Activated naive CD8-positive, alpha-beta T cell treated with anti-CD3 and anti-CD28 coated beads, Interleukin-2, amount 50 U/mL, for 24 hours (primary cell): ENCODE measurements around the gene STX8.
"Not testable (repeated sequence)": the region's sequence is repeated elsewhere in the genome, so short reads cannot be mapped to it uniquely, and the experiment has no call there.

Experiments used
- ATAC-seq: fragments of 150-1000 bp; cut with Tn5 transposase; one replicate; pipeline ENCODE4 v1.10.0; 2021
- DNase-seq: peaks from one replicate; pipeline ENCODE4 v3.0.0; 2021
- H3K27ac Mint-ChIP-seq: one replicate; pipeline ENCODE4 v1.8.0; 2021; ENCODE audit warnings: mild to moderate bottlenecking, mixed read lengths
- H3K27me3 Mint-ChIP-seq: one replicate; pipeline ENCODE4 v1.8.0; 2021; ENCODE audit warnings: mixed read lengths
- H3K36me3 Mint-ChIP-seq: one replicate; pipeline ENCODE4 v1.8.0; 2021; ENCODE audit warnings: low read depth, mixed read lengths
- H3K4me1 Mint-ChIP-seq: one replicate; pipeline ENCODE4 v1.8.0; 2021; ENCODE audit warnings: mixed read lengths
- H3K4me3 Mint-ChIP-seq: one replicate; pipeline ENCODE4 v1.8.0; 2021; ENCODE audit warnings: mild to moderate bottlenecking, moderate library complexity, mixed read lengths
- H3K9me3 Mint-ChIP-seq: one replicate; pipeline ENCODE4 v1.8.0; 2021; ENCODE audit warnings: mixed read lengths

STX8 gene

DNA sequence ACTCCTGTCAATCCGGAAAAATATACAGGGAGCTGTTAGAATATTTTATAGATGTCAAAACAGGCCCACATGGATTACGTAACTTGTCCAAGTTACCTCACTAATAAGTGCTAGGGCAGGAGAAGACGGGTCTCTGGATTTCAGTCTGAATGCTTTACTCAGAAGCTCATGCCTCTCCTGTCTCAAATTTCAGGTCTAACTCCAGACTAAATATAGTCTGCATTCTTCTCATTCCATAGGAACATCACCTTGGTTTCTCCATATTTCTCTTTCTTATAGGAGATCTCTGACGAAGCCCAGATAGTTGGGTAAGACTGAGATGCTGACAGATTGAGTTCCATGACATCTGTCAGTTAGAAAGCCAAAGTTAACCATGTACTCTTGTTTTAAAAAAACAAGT lies 174.2 kb downstream of the STX8 start:
- ATAC-seq (no peak), DNase-seq (no peak)
- no peaks in the 10 kb centered on the region for H3K9me3 Mint-ChIP-seq
- H3K4me3 Mint-ChIP-seq, result no peak overlapping the region
- H3K4me1 Mint-ChIP-seq, result no peaks in the 10 kb centered on the region
- H3K36me3 Mint-ChIP-seq, result peaks cover 10% of the 10 kb centered on the region
- H3K27me3 Mint-ChIP-seq, result no peaks in the 10 kb centered on the region
- no peak overlapping the region for H3K27ac Mint-ChIP-seq

DNA sequence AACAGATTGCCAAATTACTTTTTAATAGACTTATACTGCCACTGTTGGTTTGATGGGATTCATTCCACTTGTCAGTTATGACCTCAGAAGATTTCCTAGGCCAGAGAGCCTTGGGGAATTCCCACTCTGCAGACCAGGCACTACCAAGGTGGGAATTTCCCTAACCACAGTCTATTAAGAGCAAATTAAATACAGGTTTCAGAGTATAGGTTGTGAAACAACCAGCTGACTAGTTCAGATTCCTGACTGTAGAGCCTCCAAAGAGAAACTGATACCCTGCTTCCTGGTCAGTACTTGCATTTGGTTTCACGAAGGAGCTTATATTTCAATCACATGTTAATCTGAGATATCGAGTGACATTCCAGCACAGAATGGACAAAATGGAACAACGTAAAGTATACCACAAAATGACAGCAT lies 186.5 kb downstream of the STX8 start:
- peaks cover 12% of the 10 kb centered on the region for H3K4me1 Mint-ChIP-seq
- H3K36me3 Mint-ChIP-seq, result peaks cover 27% of the 10 kb centered on the region
- DNase-seq, result no peak
- peaks cover 19% of the 10 kb centered on the region for H3K9me3 Mint-ChIP-seq
- peak overlapping the region; percentile 6 for H3K27ac Mint-ChIP-seq
- no peak overlapping the region for H3K4me3 Mint-ChIP-seq
- peak; percentile 92 for ATAC-seq
- no peaks in the 10 kb centered on the region for H3K27me3 Mint-ChIP-seq

DNA sequence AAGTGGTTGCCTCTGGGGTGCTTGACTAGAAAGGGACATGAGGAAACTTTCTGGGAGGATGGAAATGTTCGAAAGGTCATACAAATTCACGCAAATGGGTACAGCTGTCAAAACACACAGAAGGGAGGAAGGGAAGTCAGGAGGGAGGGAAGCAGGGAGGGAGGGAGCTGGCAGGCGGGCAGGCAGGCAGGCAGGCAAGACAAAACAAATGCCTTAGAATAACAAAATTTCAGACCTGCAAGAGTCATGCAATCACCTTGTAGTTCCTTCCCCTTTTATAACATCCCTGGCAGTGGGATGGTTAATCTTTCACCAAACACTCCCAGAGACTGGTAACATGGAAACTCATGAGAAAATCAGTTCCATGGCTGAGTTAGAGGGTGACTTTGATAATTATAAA lies 189.2 kb downstream of the STX8 start:
- H3K36me3 Mint-ChIP-seq, result peaks cover 4% of the 10 kb centered on the region
- peaks cover 12% of the 10 kb centered on the region for H3K4me1 Mint-ChIP-seq
- ATAC-seq (no peak), DNase-seq (no peak)
- H3K27me3 Mint-ChIP-seq, result no peaks in the 10 kb centered on the region
- H3K4me3 Mint-ChIP-seq, result no peak overlapping the region
- H3K9me3 Mint-ChIP-seq, result no peaks in the 10 kb centered on the region
- no peak overlapping the region for H3K27ac Mint-ChIP-seq

DNA sequence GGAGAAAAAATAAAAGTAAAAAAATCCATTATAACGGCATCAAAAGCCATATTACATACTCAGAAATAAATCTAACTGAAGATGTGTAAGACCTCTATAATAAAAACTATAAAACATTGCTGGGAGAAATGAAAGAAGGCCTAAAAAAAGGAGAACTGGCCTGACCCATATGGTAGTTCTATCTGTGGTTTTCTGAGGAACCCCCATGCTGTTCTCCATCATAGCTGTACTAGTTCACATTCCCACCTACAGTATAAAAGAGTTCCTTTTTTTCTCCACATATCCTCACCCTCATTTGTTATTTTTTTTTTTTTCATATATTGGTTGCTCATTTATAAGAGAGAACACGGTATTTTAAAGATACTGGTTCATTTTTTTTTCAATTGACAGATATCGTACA lies 191.8 kb downstream of the STX8 start:
- peaks cover 1% of the 10 kb centered on the region for H3K36me3 Mint-ChIP-seq
- H3K27ac Mint-ChIP-seq, result no peak overlapping the region
- no peak for DNase-seq
- H3K27me3 Mint-ChIP-seq, result no peaks in the 10 kb centered on the region
- ATAC-seq, result no peak
- no peak overlapping the region for H3K4me3 Mint-ChIP-seq
- peaks cover 2% of the 10 kb centered on the region for H3K4me1 Mint-ChIP-seq
- H3K9me3 Mint-ChIP-seq, result no peaks in the 10 kb centered on the region

DNA sequence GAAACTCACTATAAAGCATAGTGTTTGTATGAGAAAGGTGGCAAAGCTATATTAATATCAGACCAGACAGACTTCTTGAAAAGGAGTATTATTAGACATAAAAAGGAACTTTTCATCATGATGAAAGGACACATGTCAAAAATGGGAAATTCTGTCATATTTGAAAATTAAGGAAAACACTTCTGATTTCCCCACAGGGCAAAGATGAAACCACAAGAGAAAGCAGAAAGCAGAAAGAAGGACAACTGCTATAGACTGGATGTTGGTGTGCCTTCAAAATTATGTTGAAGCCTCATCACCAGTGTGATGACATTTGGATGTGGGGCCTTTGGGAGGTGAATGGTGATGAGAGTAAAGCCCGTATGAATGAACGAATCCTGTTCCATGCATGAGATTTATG lies 193.0 kb downstream of the STX8 start:
- Mint-ChIP-seq H3K27ac (no peak overlapping the region), H3K27me3 (no peaks in the 10 kb centered on the region), H3K9me3 (no peaks in the 10 kb centered on the region), H3K36me3 (peaks cover 13% of the 10 kb centered on the region), H3K4me1 (no peaks in the 10 kb centered on the region), H3K4me3 (no peak overlapping the region)
- DNase-seq (no peak), ATAC-seq (no peak)

DNA sequence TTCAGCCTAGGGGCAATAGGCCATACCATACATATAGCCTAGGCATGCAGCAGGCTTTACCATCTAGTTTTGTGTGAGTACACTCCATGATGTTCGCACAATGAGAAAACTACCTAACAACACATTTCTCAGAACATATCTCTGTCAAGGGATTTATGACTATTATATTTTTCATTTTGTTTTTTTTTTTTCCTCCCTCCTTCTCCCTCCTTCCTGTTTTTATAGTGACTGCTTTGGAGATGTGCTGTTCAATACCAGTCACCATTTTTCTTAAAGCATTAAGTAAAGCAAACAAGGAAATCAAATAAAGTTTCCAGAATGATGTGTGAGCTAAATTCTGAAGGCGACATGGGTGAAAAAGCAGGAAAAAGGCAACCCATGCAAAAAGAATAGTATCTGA lies 194.6 kb downstream of the STX8 start:
- H3K4me3 Mint-ChIP-seq, result no peak overlapping the region
- H3K9me3 Mint-ChIP-seq, result peaks cover 2% of the 10 kb centered on the region
- H3K27ac Mint-ChIP-seq, result no peak overlapping the region
- H3K27me3 Mint-ChIP-seq, result no peaks in the 10 kb centered on the region
- DNase-seq, result no peak
- H3K4me1 Mint-ChIP-seq, result no peaks in the 10 kb centered on the region
- ATAC-seq, result no peak
- peaks cover 24% of the 10 kb centered on the region for H3K36me3 Mint-ChIP-seq

DNA sequence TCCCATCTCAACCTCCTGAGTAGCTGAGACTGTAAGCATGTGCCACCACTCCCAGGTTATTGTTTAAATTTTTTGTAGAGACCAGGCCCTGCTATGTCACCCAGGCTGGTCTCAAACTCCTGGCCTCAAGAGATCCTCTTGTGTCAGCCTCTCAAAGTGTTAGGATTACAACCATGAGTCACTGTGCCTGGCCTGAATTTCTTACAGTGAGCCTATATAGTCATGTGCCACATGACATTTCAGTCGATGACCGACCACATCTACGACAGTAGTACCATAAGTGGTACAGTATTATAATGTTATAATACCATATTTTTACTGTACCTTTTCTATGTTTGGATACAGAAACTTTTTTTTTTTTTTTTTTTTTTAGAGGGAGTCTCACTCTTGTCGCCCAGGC lies 195.3 kb downstream of the STX8 start:
- Mint-ChIP-seq H3K27me3 (no peaks in the 10 kb centered on the region), H3K27ac (no peak overlapping the region), H3K4me3 (no peak overlapping the region)

DNA sequence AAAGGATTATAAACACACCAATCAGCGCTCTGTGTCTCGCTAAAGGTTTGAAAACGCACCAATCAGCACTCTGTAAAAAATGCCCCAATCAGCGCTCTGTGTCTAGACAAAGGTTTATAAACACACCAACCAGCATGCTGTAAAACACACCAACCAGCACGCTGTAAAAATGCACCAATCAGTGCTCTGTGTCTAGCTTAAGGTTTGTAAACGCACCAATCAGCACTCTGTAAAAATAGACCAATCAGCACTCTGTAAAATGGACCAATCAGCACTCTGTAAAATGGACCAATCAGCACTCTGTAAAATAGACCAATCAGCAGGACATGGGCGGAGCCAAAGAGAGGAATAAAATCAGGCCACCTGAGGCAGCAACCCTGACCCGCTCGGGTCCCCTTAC lies 199.4 kb downstream of the STX8 start:
- H3K9me3 Mint-ChIP-seq, H3K4me3 Mint-ChIP-seq, DNase-seq, H3K27me3 Mint-ChIP-seq, ATAC-seq, H3K4me1 Mint-ChIP-seq, H3K27ac Mint-ChIP-seq: not testable (repeated sequence)
- peaks cover 31% of the 10 kb centered on the region for H3K36me3 Mint-ChIP-seq

More for the DNA sequence above, 195.3 kb downstream of the STX8 start:
- DNase-seq, result no peak
- H3K9me3 Mint-ChIP-seq, result peaks cover 3% of the 10 kb centered on the region
- no peak for ATAC-seq
- H3K4me1 Mint-ChIP-seq, result no peaks in the 10 kb centered on the region
- peaks cover 30% of the 10 kb centered on the region for H3K36me3 Mint-ChIP-seq

DNA sequence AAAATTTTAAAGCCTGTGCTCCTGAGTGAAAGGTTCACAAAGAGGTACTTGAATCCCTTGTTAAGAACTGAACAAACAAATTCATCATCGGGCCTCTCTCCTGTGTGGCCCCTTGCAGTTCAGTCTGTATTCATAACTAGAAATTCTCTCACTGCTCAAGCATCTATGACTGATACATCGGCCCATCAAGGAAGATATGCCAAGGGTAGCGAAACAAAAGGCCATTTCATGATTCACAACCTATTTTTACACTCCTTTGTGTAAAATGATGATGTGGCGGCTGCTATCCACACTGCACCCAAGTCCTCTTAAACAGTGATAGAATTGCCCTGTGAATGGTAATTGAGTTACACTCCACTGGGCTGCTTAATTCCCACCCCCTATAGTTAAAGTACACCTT lies 204.6 kb downstream of the STX8 start:
- no peak for DNase-seq
- peak; percentile 86 for ATAC-seq
- H3K27me3 Mint-ChIP-seq, result no peaks in the 10 kb centered on the region
- peaks cover under 1% of the 10 kb centered on the region for H3K9me3 Mint-ChIP-seq
- H3K36me3 Mint-ChIP-seq, result peaks cover 9% of the 10 kb centered on the region
- H3K27ac Mint-ChIP-seq, result no peak overlapping the region
- H3K4me1 Mint-ChIP-seq, result peaks cover 13% of the 10 kb centered on the region
- no peak overlapping the region for H3K4me3 Mint-ChIP-seq

DNA sequence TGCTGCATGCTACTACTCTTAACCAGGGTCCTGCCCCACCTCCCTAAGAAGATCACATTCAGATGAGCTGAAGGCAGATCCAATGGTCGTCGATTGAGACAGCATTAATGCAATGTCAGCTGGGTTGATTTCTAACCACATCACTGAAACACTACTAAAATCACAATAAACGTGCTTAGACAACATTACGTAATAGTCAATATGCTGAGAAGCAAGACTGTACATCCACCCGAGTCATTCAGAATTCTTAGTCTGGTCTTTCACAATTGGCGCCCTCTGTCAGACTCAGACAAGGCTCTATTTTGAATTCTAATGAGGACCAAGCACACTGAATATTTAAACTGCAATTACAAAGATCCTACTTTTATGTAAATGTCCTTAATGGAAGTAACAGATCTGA lies 205.2 kb downstream of the STX8 start:
- Mint-ChIP-seq H3K27me3 (no peaks in the 10 kb centered on the region), H3K36me3 (peaks cover 5% of the 10 kb centered on the region), H3K4me3 (no peak overlapping the region), H3K9me3 (no peaks in the 10 kb centered on the region), H3K27ac (no peak overlapping the region), H3K4me1 (peaks cover 14% of the 10 kb centered on the region)
- no peak for ATAC-seq
- no peak for DNase-seq

DNA sequence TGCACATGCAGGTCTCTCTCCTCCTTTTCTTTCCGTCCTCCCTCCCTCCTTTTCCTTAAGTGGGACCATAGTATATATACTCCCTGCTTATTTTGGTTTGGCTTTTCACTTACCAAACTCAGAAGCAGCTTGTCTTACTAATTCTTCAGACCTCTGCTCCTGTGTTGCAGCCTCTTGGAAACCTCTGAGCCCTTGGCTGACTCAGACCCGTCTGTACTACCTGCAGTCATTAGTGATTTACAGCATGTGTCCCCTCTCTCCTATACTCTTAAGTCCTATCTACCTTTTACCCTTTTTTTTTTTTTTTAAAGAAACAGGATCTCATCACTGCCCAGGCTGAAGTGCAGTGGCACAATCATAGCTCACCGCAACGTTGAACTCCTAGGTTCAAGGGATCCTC lies 207.0 kb downstream of the STX8 start:
- Mint-ChIP-seq H3K9me3 (no peaks in the 10 kb centered on the region), H3K36me3 (peaks cover 3% of the 10 kb centered on the region), H3K4me3 (no peak overlapping the region), H3K27me3 (peaks cover 2% of the 10 kb centered on the region), H3K27ac (no peak overlapping the region), H3K4me1 (peaks cover 28% of the 10 kb centered on the region)
- ATAC-seq (no peak), DNase-seq (no peak)

DNA sequence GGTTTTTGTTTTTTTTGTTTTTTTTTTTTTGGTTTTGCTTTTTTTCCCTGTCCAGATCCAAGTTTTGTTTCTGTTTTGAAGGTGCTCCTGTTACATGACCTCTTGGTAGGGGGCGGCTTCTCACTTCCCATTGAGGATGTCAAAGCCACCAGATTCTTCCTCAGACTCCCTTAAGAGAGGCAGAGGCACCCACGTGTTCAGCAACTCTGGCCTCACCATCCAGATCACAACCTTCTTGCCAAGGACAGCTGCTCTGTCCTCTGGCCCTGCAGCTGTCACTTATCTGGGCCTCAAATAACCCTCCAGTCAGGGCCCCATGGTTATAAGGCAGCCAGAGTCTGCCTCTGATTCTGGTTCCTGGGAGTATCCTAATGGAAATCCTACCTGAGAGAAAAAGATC lies 208.5 kb downstream of the STX8 start:
- DNase-seq (no peak), ATAC-seq (no peak)
- no peak overlapping the region for H3K27ac Mint-ChIP-seq
- no peak overlapping the region for H3K4me3 Mint-ChIP-seq
- peaks cover 2% of the 10 kb centered on the region for H3K27me3 Mint-ChIP-seq
- H3K36me3 Mint-ChIP-seq, result peaks cover 3% of the 10 kb centered on the region
- H3K4me1 Mint-ChIP-seq, result peaks cover 35% of the 10 kb centered on the region
- no peaks in the 10 kb centered on the region for H3K9me3 Mint-ChIP-seq

DNA sequence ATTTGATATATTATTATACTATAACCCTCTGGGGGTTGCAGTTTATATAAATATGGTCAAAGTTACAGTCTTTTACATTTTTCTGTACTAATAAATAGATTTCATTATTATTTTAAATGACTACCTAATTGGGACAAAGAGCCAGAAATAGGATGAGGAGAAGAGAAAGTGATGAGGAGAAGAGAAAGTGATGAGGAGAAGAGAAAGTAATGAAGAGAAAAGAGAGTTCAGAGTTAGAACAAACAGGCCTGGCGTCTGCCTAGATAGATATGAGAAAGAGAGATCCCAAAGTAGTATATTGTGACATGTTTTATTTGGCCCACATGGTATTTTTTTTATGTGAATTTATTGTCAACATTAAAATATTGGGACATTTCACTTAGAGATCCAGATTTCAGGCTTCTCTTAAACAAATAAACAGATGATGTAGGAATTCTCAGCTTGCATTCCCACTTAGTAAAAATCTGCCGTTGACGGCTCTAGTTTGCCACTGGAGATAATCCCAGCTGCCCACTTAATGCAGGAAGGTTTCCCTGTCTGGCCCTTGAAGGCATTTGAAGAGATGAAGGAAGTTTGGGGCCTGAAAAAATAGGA lies 210.7 kb downstream of the STX8 start:
- Mint-ChIP-seq H3K36me3 (peaks cover 3% of the 10 kb centered on the region), H3K4me1 (peaks cover 22% of the 10 kb centered on the region), H3K27me3 (peaks cover 2% of the 10 kb centered on the region), H3K4me3 (no peak overlapping the region), H3K27ac (no peak overlapping the region), H3K9me3 (no peaks in the 10 kb centered on the region)
- DNase-seq (no peak), ATAC-seq (no peak)

DNA sequence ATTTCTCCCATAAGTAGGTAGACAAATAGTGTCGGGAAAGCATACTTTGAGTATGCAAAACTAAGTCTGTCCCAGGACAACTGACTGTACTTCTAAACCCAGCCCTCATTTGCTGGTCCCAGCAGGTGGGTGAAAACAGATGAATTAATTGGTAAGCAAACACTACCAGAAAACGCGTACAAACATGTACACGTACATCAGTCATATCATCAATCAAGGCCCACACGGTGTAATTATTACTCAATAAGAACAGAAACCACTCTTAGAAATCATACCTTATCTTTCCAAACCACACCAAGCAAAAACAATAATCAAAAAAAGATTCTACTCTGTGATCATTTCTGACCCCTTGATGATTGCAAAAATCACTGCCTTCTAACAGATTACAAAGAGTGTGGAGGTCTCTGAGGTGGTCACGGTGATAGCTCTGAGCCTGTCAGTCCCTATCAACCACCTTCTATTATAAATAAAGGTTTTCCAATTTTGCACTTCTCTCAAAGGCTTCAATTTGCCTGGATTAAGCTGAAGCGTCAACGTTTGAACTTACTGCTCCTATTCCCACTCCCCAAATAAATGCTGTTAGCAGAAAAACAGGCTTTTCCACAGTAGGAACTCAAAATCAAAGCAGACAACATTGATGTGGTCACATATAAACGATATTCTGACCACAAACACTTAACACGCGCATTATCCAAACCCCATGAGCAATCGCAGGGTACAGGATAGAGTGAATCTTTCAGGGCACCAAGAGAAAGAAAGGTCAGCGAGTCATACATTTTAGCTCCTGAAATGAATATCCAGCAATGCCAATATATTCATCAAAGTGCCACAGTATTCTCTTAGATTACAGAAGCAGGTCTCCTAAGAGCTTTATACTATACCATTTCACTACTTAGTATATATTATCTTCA lies 211.9 kb downstream of the STX8 start:
- peak overlapping the region; percentile 57 for H3K27ac Mint-ChIP-seq
- peak; percentile 98 for ATAC-seq
- H3K36me3 Mint-ChIP-seq, result peaks cover 3% of the 10 kb centered on the region
- no peak overlapping the region for H3K4me3 Mint-ChIP-seq
- peaks cover 22% of the 10 kb centered on the region for H3K4me1 Mint-ChIP-seq
- H3K9me3 Mint-ChIP-seq, result no peaks in the 10 kb centered on the region
- peaks cover 2% of the 10 kb centered on the region for H3K27me3 Mint-ChIP-seq
- DNase-seq, result no peak

DNA sequence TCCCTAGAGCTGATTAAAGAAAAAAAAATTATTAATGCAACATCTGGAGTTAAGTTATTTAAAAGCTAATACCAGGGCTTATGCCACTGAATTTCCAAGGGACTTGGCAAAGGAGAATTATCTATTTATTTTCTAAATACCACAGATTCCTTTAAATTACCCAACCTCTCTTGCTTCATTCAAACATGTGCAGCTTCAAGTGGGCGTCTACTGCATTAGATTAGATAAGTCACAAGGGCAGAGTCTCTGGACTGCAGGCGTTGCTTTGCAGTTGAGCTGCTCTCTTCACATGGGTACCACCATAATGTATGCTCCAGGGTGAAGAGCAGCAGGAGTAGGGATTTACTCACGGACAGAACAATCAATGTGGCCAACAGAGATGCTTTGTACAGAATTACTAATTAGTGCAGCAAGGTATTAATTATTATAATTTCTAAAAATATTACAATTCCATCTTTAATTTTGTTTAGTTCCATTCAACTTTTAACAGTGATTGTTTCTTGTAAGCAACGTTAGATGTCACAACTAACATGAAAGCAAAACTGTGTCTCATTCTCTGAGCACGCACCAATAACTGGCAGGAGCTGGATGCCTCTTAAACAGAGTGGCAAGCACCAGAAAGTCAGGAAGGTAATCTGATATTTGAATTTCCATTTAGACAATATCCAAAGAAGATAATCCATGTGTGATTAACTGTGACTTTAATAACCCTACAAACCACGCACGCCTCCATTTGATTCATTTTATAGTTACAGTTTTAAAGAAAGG lies 214.2 kb downstream of the STX8 start:
- H3K36me3 Mint-ChIP-seq, result no peaks in the 10 kb centered on the region
- no peak for DNase-seq

More for the DNA sequence above, 214.2 kb downstream of the STX8 start:
- Mint-ChIP-seq H3K27ac (no peak overlapping the region), H3K4me1 (peaks cover 24% of the 10 kb centered on the region), H3K4me3 (no peak overlapping the region), H3K9me3 (no peaks in the 10 kb centered on the region), H3K27me3 (peaks cover 2% of the 10 kb centered on the region)
- ATAC-seq, result no peak
